ENCODE results near the gene SLIT3.

The SLIT3 gene

GRCh38 chr5:168895295-168896071 is 405.5 kb downstream of the SLIT3 start:
- DNase-seq (ENCODE audit: low read depth, low spot score), result no peak

- DNase-seq (ENCODE audit: low read depth, low spot score), result no peak
These were observed 407.7 kb downstream of the SLIT3 start for GRCh38 chr5:168893283-168893682.

- DNase-seq (ENCODE audit: low read depth, low spot score), result no peak
These were observed 408.2 kb downstream of the SLIT3 start for GRCh38 chr5:168892618-168893186.

- DNase-seq (ENCODE audit: low read depth, low spot score), result no peak
These were observed 409.8 kb downstream of the SLIT3 start for GRCh38 chr5:168890816-168891812.

- no peak for DNase-seq (ENCODE audit: low read depth, low spot score)
These were observed 411.9 kb downstream of the SLIT3 start for GRCh38 chr5:168889039-168889438.

GRCh38 chr5:168887931-168888330 is 413.0 kb downstream of the SLIT3 start:
- no peak for DNase-seq (ENCODE audit: low read depth, low spot score)

- no peak for DNase-seq (ENCODE audit: low read depth, low spot score)
These were observed 414.8 kb downstream of the SLIT3 start for GRCh38 chr5:168886157-168886556.

- no peak for DNase-seq (ENCODE audit: low read depth, low spot score)
These were observed 415.4 kb downstream of the SLIT3 start for GRCh38 chr5:168885324-168886120.

GRCh38 chr5:168883991-168884390 is 416.9 kb downstream of the SLIT3 start:
- DNase-seq (ENCODE audit: low read depth, low spot score), result no peak

GRCh38 chr5:168883281-168883741 is 417.6 kb downstream of the SLIT3 start:
- no peak for DNase-seq (ENCODE audit: low read depth, low spot score)

- no peak for DNase-seq (ENCODE audit: low read depth, low spot score)
These were observed 418.7 kb downstream of the SLIT3 start for GRCh38 chr5:168882283-168882682.

GRCh38 chr5:168881427-168882149 is 419.4 kb downstream of the SLIT3 start:
- no peak for DNase-seq (ENCODE audit: low read depth, low spot score)

- DNase-seq (ENCODE audit: low read depth, low spot score), result no peak
These were observed 421.0 kb downstream of the SLIT3 start for GRCh38 chr5:168879929-168880328.

- DNase-seq (ENCODE audit: low read depth, low spot score), result no peak
These were observed 421.6 kb downstream of the SLIT3 start for GRCh38 chr5:168879331-168879730.

GRCh38 chr5:168878135-168878745 is 422.7 kb downstream of the SLIT3 start:
- DNase-seq (ENCODE audit: low read depth, low spot score), result no peak

- DNase-seq (ENCODE audit: low read depth, low spot score), result no peak
These were observed 423.6 kb downstream of the SLIT3 start for GRCh38 chr5:168877132-168877892.

GRCh38 chr5:168876419-168876818 is 424.5 kb downstream of the SLIT3 start:
- DNase-seq (ENCODE audit: low read depth, low spot score), result no peak

- no peak for DNase-seq (ENCODE audit: low read depth, low spot score)
These were observed 425.1 kb downstream of the SLIT3 start for GRCh38 chr5:168875832-168876231.

GRCh38 chr5:168874713-168875380 is 426.1 kb downstream of the SLIT3 start:
- no peak for DNase-seq (ENCODE audit: low read depth, low spot score)

Measured in activated CD4-positive, CD25-positive, alpha-beta regulatory T cell treated with anti-CD3 and anti-CD28 coated beads, Interleukin-2, amount 50 U/mL, for 16 hours (primary cell).